Left forelimb (tissue), 1 donor: ENCODE results near the gene TSPAN1.
"Not testable (repeated sequence)": the region's sequence is repeated elsewhere in the genome, so short reads cannot be mapped to it uniquely, and the experiment has no call there.

Experiments used
- DNase-seq: peaks from one replicate; pipeline ENCODE4 v3.0.0-alpha.2; 2018; ENCODE audit warnings: low spot score

The TSPAN1 gene

DNA sequence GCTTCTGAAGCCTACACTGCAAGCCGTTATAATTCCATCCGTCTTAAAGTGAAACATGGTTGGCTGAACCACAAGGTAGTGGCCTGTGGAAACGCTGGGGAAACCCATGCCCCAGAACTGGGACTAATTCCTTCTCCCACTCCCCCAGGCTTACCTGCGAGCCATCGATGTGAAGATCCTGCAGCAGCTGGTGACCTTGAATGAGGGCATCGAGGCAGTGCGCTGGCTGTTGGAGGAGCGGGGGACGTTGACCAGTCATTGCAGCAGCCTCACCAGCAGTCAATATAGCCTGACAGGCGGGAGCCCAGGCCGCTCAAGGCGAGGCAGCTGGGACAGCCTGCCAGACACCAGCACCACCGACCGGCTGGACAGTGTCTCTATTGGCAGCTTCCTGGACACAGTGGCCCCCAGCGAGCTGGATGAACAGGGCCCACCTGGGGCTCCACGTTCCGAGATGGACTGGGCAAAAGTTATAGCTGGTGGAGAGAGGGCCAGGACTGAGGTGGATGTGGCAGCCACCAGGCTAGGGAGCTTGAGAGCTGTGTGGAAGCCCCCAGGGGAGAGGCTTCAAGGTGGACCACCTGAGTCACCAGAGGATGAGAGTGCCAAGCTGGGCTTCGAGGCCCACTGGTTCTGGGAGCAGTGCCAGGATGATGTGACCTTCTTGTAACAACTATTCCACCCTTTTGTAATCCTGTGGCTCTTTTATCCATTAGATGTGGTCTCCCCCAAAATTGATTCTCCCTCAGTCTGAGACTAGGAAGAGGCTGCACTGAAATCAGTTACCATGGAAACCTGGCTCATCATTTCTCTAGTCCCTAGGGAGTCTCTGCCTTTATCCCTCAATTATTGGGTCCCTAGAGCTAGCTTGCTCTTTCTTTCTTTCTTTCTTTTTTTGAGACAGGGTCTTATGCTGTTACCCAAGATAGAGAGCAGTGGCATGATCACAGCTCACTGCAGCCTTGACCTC lies 44.9 kb downstream of the TSPAN1 start:
- no peak for DNase-seq

DNA sequence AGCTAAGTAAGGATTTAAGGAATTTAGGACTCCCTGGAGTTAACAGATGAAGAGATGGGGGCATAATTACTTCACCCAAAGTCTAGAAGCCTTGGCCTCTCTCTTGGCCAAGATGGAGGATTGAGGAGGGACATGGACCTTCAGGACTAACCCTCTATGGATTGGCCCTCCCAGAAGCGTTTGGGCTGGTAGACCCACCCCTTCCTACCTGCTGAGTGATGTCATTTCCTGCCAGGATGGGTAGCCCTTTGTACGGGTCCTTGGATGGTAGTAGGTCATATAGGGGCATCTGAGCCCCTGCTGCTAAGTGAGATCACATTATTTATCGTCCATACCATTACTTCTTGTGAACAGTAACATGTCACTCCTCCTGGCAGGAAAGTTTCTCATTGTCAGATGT lies 45.9 kb downstream of the TSPAN1 start:
- DNase-seq, result no peak

DNA sequence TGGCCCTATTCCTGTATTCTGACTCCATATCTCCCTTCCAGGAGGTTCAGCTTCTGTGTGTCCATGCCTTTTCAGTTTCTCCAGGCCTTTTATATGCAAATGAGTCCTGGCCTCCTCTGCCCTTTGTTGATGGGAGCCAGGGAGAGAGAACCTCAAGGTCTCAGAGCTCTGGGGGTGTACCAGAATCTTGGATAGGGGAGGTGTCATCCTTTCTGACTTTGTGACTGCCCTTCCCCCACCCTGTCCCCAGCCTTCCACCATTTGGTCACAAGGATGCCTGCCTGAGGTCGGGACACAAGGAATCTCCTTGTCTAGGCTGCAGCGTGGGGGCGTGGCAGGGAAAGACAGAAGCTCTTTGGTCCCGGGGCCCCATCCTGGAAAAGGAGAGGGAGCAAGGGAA lies 46.9 kb downstream of the TSPAN1 start:
- DNase-seq, result no peak

DNA sequence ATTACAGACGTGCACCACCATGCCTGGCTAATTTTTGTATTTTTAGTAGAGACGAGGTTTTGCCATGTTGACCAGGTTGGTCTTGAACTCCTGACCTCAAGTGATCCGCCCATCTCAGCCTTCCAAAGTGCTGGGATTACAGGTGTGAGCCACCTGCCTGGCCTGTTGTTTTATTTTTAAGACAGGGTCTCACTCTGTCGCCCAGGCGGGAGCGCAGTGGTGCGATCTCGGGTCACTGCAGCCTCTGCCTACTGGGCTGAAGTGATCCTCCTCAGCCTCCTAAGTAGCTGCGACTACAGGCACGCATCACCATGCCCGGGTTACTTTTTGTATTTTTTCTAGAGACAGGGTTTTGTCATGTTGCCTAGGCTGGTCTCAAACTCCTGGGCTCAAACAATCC lies 48.2 kb downstream of the TSPAN1 start:
- DNase-seq, result not testable (repeated sequence)

DNA sequence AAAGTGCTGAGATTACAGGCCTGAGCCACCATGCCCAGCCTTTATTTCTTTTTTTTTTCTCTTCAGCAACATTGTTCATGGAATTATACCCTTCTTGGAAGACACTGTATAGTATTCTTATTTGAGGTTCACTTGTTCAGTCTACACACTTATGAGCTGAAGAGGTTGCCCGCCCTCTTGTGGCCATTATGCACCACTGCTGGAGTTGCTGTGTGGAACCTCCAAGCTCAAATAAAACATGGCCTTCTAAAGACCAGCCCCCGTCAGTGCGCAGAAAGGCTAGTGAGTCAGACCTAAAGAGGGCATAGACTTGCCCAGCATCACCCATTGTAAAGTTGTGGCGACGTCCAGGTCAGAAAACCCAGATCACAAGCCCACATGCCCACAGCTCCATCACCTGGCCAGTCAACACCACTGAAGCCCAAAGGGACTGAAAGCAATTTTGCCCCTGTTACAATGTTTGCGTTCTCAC lies 48.6 kb downstream of the TSPAN1 start:
- no peak for DNase-seq

DNA sequence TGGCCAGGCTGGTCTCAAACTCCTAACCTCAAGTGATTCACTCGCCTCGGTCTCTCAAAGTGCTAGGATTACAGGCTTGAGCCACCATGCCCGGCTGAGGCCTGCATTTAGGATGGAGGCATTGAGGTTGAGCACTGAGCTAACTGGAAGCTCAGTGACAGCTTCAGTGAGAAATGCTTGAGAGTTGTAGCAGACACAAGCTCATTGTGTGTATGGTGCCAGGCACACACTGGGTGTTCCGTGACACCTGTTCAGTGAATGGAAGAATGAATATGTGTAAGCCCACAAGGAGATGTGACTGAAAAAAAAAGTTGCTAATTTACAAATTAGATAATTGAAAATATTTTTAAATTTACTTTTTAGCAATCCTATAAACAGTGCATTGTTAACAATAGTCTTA lies 50.1 kb downstream of the TSPAN1 start:
- no peak for DNase-seq

DNA sequence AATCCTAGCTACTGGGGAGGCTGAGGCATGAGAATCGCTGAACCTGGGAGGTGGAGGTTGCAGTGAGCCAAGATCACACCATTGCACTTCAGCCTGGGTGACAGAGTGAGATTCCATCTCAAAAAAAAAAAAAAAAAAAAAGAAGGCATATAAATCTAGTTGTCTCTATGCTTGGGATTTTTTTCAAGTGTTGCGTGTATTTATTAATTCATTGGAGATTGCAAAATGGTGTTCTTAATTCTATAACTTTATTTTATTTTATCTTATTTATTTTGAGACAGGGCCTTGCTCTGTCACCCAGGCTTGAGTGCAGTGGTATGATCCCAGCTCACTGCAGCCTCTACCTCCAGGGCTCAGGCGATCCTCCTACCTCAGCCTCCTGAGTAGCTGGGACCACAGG lies 56.3 kb downstream of the TSPAN1 start:
- not testable (repeated sequence) for DNase-seq
